ENCODE results near the gene TIMMDC1.
"Not testable (repeated sequence)": the region's sequence is repeated elsewhere in the genome, so short reads cannot be mapped to it uniquely, and the experiment has no call there.

The TIMMDC1 gene

GRCh38 chr3:119557877-119558269, 59.5 kb downstream of the TIMMDC1 start:
- no peak for DNase-seq

GRCh38 chr3:119558626-119559317, 60.4 kb downstream of the TIMMDC1 start:
- no peak for DNase-seq

- DNase-seq = no peak
Observed at GRCh38 chr3:119559441-119559963, 61.2 kb downstream of the TIMMDC1 start, which contains the start of gene CD80. CD80 (minus strand) TSS chr3:119559614; CDS start chr3:119557728, 1,886 bp downstream.

GRCh38 chr3:119560160-119560559, 61.8 kb downstream of the TIMMDC1 start:
- DNase-seq = no peak

GRCh38 chr3:119562307-119562961, 64.1 kb downstream of the TIMMDC1 start:
- no peak for DNase-seq

- DNase-seq = not testable (repeated sequence)
Observed at GRCh38 chr3:119563334-119563733, 65.0 kb downstream of the TIMMDC1 start.

- no peak for DNase-seq
Observed at GRCh38 chr3:119569156-119569555, 70.8 kb downstream of the TIMMDC1 start.

- DNase-seq = no peak
Observed at GRCh38 chr3:119570229-119570628, 71.9 kb downstream of the TIMMDC1 start.

GRCh38 chr3:119571230-119571629, 72.9 kb downstream of the TIMMDC1 start:
- no peak for DNase-seq

GRCh38 chr3:119571688-119572087, 73.3 kb downstream of the TIMMDC1 start:
- DNase-seq = no peak
